Cardiac fibroblast (primary cell): ENCODE results near the gene HELLS.
"Not testable (repeated sequence)": the region's sequence is repeated elsewhere in the genome, so short reads cannot be mapped to it uniquely, and the experiment has no call there.

Source experiments
- DNase-seq, 2 donors: peaks; one replicate each; pipeline versions ENCODE4 v3.0.0 to v3.0.0-alpha.2; 2010; ENCODE audit warnings: low read depth in 2 of 2
- H3K4me3 ChIP-seq, 2 donors: replicated peaks in 1 of 2; 1 replicate in 1 of 2; 2 replicates in 1 of 2; pipeline ENCODE4 v1.5.1; 2011; ENCODE audit warnings: low read depth in 2 of 2, low read length in 2 of 2, mild to moderate bottlenecking in 2 of 2, moderate library complexity in 1 of 2
- TF ChIP-seq, protein P1 (sequence below): IDR thresholded peaks from one replicate; pipeline ENCODE4 v1.5.1; 2011; ENCODE audit warnings: low read depth, mild to moderate bottlenecking, low read length, inconsistent platforms

The HELLS gene

DNA sequence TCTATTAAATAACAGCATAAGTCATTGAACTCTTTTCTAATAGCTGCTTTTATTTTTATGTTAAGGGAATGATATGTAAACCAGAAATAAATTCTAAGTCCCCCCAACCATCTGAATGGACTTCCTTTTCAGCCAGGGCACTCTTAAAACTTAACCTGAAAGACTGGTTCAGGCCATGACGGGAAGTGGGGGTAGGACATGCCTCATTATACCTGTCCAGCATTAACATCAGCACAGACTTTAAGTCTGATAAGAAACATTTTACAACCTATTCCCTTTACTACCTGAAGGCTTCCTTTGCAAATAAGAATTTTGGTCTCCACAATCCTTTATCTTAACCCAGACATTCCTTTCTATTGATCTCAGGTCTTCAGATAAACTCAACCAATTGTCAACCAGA is 81.9 kb downstream of the HELLS start:
- TF ChIP-seq, protein P1, sequence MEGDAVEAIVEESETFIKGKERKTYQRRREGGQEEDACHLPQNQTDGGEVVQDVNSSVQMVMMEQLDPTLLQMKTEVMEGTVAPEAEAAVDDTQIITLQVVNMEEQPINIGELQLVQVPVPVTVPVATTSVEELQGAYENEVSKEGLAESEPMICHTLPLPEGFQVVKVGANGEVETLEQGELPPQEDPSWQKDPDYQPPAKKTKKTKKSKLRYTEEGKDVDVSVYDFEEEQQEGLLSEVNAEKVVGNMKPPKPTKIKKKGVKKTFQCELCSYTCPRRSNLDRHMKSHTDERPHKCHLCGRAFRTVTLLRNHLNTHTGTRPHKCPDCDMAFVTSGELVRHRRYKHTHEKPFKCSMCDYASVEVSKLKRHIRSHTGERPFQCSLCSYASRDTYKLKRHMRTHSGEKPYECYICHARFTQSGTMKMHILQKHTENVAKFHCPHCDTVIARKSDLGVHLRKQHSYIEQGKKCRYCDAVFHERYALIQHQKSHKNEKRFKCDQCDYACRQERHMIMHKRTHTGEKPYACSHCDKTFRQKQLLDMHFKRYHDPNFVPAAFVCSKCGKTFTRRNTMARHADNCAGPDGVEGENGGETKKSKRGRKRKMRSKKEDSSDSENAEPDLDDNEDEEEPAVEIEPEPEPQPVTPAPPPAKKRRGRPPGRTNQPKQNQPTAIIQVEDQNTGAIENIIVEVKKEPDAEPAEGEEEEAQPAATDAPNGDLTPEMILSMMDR: no peak

DNA sequence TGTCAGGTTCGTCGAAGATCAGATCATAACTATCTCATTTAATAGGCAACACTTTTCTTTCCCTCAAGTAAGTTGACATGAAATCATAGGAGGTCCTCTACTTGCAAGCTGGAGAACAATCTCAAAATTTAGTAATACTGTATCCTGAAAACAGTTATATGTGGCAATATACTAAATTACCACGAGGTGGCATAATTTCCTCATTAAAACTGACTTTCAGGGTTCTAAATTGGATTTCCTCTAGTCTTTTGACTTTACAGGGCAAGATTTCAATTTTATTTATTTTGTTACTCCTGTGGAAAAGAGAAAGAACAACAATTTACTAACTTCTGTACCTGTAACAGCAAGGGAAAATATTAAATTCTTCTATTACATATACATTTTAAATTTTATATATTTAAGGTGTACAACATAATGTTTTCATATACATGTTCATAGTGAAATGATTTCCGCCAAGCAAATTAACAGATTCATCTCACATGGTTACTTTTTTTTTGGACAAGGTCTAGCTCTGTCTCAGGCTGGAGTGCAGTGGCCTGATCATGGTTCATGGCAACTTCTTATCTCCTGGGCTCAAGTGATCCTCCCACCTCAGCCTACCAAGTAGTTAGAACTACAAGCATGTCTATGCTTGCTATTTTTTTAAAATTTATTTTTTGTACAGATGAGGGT is 84.6 kb downstream of the HELLS start:
- peak; percentile 46 to 51 for DNase-seq
- TF ChIP-seq, protein P1: peak; percentile 53
- no peak overlapping the region for H3K4me3 ChIP-seq

More for the DNA sequence above, 81.9 kb downstream of the HELLS start:
- H3K4me3 ChIP-seq: no peak overlapping the region
- DNase-seq: no peak

DNA sequence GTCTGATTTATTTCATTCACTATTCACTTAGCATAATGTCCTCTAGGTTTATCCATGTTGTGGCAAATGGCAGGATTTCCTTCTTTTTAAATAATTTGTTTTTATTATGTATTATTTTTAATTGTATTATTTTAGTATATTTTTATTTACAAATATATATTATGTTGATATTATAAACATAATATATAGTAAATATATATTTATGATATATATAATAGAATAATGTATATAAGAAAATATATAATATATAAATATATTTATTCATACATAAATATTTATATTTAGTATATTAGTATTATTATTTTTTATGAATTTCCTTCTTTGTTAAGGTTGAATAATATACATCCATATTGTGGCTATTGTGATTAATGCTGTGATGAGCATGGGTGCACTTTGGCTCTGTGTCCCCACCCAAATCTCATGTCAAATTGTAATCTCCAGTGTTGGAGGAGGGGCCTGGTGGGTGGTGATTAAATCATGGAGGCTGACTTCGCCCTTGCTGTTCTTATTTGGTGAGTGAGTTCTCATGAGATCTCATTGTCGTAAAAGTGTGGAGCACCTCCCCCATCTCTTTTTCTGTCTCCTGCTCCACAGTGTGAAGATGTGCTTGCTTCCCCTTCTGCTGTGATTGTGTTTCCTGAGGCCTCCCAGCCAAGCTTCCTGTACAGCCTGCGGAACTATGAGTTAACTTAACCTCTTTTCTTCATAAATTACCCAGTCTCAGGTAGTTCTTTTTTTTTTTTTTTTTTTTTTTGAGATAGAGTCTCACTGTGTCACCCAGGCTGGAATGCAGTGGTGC is 85.7 kb downstream of the HELLS start:
- no peak overlapping the region for H3K4me3 ChIP-seq
- DNase-seq: no peak
- TF ChIP-seq, protein P1: no peak

- no peak for DNase-seq
- H3K4me3 ChIP-seq: no peak overlapping the region
- TF ChIP-seq, protein P1: no peak
These were observed 87.4 kb downstream of the HELLS start for GRCh38 chr10:94632954-94633353.

DNA sequence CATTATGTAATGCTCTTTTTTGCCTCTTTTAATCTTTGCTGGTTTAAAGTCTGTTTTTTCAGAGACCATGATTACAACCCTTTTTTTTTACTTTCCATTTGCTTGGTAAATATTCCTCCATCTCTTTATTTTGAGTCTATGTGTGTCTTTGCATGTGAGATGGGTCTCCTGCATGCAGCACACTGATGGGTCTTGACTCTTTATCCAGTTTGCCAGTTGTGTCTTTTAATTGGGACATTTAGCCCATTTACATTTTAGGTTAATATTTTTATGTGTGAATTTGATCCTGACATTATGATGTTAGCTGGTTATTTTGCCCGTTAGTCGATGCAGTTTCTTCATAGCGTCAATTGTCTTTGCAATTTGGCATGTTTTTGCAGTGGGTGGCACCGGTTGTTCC is 92.5 kb downstream of the HELLS start:
- H3K4me3 ChIP-seq, DNase-seq: not testable (repeated sequence)

DNA sequence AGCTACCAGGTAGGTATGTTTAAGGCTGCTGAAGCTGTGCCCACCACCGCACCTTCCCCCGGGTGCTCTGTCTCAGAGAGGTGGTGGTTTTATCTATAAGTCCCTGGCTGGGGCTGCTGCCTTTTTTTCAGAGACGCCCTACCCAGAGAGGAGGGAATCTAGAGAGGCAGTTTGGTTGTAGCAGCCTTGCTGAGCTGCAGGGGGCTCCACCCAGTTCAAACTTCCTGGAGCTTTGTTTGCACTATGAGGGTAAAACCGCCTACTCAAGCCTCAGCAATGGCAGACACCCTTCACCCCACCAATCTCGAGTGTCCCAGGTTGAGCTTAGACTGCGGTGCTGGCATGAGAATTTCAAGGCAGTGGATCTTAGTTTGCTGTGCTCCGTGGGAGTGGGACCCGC is 94.3 kb downstream of the HELLS start:
- TF ChIP-seq, protein P1: no peak
- H3K4me3 ChIP-seq: no peak overlapping the region
- DNase-seq: no peak

- no peak overlapping the region for H3K4me3 ChIP-seq
- TF ChIP-seq, protein P1: no peak
- no peak for DNase-seq
These were observed 95.0 kb downstream of the HELLS start for GRCh38 chr10:94640562-94640961.
